LNCaP clone FGC (cell line): ENCODE measurements around the gene ZNF541.

Experiments used
- DNase-seq: peaks from one replicate; pipeline ENCODE4 v3.0.0-alpha.2; 2011; ENCODE audit warnings: low read depth
- H3K4me3 ChIP-seq: 2 replicates; pipeline ENCODE4 v1.5.1; 2011; ENCODE audit warnings: mild to moderate bottlenecking, low read depth, low read length, control low read depth
- TF ChIP-seq, protein P1 (sequence below): IDR thresholded peaks from 2 replicates; pipeline ENCODE4 v1.5.1; 2012; ENCODE audit warnings: mild to moderate bottlenecking; ENCODE audit not compliant: control insufficient read depth, insufficient read depth; ENCODE audit errors: extremely low read depth

ZNF541 gene, protein sequence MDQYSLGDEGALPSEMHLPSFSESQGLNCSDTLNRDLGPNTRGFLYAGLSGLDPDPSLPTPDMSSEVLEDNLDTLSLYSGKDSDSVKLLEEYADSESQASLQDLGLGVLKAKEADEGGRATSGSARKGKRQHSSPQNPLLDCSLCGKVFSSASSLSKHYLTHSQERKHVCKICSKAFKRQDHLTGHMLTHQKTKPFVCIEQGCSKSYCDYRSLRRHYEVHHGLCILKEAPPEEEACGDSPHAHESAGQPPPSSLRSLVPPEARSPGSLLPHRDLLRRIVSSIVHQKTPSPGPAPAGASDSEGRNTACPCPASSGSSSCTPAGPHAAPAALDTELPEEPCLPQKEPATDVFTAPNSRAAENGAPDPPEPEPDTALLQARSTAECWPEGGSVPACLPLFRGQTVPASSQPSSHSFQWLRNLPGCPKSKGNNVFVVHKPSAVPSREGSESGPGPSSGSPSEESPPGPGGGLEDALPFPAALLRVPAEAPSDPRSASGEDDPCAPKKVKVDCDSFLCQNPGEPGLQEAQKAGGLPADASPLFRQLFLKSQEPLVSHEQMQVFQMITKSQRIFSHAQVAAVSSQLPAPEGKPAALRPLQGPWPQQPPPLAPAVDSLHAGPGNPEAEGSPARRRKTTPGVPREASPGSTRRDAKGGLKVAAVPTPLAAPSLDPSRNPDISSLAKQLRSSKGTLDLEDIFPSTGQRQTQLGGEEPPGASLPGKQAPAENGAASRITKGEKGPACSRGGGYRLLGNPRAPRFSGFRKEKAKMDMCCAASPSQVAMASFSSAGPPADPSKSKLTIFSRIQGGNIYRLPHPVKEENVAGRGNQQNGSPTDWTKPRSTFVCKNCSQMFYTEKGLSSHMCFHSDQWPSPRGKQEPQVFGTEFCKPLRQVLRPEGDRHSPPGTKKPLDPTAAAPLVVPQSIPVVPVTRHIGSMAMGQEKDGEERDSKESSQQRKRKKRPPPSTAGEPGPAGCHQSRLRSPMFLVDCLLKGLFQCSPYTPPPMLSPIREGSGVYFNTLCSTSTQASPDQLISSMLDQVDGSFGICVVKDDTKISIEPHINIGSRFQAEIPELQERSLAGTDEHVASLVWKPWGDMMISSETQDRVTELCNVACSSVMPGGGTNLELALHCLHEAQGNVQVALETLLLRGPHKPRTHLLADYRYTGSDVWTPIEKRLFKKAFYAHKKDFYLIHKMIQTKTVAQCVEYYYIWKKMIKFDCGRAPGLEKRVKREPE (N-terminal part only)

DNA sequence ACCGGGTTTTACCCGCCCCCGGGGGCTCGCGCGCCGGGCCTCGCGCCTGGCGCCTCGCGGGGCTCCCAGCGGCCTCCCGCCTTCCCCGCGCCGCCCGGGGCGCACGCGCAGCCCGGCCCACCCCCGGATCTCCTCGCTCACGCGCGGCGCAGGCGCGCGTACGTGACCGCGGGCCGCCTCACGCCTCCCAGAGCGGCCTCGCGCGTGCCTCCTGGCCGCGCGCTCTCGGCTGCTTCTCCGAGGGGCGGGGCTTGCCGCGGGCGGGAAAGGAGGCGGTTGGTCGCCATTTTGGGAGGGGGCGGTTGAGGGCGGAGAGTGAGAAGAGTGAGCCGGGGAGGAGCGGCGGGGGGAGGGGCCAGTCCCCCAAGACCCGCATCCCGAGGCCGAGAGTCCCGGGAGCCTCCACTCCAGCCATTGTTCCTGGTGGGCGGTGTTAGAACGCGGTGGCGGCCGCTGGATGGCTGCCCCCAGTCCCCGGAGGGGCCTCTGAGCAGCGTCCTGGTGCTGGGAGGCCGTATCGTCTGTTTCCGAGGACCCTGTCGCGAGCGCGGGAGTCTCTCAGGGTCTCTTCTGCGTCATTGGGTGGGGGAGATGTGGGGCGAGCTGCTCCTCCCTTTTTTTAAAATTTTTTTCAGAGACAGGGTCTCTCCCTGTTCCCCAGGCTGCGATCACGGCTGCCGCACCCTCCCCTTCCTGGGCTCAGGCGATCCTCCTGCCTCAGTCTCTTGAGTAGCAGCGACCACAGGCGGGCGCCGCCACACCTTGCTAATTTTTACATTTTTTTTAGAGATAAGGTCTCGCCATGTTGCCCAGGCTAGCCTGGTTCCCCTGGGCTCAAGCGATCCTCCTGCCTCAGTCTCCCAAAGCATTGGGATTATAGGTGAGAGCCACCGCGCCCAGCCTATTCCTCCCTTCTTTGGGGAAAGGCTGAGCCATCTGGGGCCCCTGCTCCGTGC, at the start of gene ZNF541:
TSS of gene ZNF541 (minus strand) at position 78 of the 956 bp plus-strand sequence. CDS start 17,292 bp downstream, outside the sequence.
- TF ChIP-seq, protein P1, sequence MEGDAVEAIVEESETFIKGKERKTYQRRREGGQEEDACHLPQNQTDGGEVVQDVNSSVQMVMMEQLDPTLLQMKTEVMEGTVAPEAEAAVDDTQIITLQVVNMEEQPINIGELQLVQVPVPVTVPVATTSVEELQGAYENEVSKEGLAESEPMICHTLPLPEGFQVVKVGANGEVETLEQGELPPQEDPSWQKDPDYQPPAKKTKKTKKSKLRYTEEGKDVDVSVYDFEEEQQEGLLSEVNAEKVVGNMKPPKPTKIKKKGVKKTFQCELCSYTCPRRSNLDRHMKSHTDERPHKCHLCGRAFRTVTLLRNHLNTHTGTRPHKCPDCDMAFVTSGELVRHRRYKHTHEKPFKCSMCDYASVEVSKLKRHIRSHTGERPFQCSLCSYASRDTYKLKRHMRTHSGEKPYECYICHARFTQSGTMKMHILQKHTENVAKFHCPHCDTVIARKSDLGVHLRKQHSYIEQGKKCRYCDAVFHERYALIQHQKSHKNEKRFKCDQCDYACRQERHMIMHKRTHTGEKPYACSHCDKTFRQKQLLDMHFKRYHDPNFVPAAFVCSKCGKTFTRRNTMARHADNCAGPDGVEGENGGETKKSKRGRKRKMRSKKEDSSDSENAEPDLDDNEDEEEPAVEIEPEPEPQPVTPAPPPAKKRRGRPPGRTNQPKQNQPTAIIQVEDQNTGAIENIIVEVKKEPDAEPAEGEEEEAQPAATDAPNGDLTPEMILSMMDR = no peak
- no peak within 1 kb of the TSS for H3K4me3 ChIP-seq
- DNase-seq = no peak

DNA sequence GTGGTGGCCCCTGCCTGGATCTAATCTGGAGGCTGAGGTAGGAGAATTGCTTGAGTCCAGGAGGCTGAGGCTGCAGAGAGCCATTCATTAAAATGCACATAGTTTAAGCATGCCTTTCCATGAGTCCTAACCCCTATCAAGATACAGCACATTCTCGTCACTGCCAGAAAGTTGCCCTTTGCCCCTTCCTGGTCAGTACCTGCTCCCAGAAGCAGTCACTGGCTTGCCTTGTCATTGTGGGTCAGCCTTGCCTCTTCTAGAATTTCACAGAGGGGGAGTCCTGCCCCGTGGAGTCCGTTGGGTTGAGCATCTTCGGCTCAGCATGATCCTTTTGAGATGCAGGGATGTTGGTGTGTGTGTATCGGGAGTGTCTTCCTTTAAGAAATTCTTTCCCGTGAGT, 46.8 kb upstream of the ZNF541 start:
- no peak overlapping the region for H3K4me3 ChIP-seq
- TF ChIP-seq, protein P1 = no peak

DNA sequence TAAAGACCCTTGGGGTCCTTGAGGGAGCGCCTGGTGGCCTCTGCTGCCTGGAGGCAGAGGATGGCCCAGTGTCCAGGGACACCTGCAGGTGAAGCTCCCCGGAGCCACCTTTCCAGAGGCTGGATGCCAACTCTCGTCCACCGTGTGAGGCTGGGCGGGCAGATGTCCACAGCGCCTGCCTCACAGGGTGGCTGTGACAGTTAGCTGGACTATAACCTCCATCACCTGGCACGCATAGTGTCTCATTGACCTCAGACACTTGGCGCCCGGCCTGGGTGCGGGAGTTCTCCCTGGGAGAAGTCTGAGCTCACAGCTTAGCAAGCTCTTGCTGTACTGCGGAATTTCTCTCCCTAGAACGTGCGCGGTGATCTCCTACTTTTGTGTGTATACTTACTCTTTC, 45.8 kb upstream of the ZNF541 start:
- peak; percentile 35 for DNase-seq
- no peak overlapping the region for H3K4me3 ChIP-seq
- TF ChIP-seq, protein P1 = no peak

More for the DNA sequence above, 46.8 kb upstream of the ZNF541 start:
- no peak for DNase-seq

DNA sequence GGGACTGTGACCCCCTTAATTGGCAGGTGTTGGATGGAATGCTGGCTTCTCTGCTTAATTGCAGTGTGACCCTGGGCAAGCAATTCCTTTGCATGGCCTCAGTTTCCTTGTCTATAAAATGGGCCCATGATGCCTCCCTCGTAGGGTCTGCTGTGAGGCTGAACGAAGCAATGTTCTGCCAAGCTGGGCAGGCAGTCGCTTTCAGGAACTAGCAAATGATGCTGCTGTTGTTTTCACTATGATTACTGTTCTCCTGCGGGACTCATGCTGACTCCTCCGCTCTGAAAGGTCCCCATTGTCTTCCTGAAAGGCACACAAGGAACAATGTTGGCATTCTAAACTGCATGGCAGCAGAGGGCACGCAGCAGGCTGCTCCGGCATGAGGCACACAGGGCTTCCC, 42.8 kb upstream of the ZNF541 start:
- no peak overlapping the region for H3K4me3 ChIP-seq
- no peak for DNase-seq
- TF ChIP-seq, protein P1 = no peak

DNA sequence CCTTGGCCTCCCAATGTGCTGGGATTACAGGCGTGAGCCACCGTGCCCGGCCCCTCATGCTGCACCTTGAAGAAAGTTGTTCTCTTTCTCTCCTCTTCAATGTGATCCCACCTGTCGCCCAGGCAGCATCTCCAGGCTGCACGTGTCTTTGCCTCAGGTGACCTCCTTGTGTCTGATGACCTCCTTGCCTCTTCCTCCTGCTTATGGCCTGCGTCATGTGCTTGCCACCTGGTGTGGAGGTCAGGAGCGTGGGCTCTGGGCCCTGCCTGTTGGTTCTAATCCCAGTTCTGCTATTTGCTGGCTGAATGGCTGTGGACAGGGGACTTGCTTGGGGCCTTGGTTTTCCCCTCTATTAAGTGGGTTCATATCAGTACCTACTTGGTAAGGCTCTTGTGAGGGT, 42.3 kb upstream of the ZNF541 start:
- no peak for DNase-seq
- TF ChIP-seq, protein P1 = no peak
- H3K4me3 ChIP-seq = no peak overlapping the region
